Stimulated activated naive CD4-positive, alpha-beta T cell treated with Interleukin-2 at 50 U/mL for 16 hours (primary cell): ENCODE data around the gene KTN1.
A peak's percentile ranks its signal among the peaks of the same experiment; 100 is the strongest.

Source experiments
- DNase-seq: peaks from one replicate; lab custom pipeline; 2025; lab: John Stamatoyannopoulos, UW

Gene KTN1

GRCh38 chr14:55579724-55580469 is at the start of gene KTN1:
KTN1 (plus strand) TSS chr14:55580207; CDS start chr14:55612049, 31,842 bp downstream.
- DNase-seq: peak; percentile 84

- DNase-seq: no peak
These were observed 49.5 kb upstream of the KTN1 start for GRCh38 chr14:55530464-55530863.

GRCh38 chr14:55532645-55533344 is 47.2 kb upstream of the KTN1 start:
- DNase-seq: no peak

GRCh38 chr14:55533960-55534359 is 46.0 kb upstream of the KTN1 start:
- no peak for DNase-seq

GRCh38 chr14:55535516-55536203 is 44.3 kb upstream of the KTN1 start:
- no peak for DNase-seq

GRCh38 chr14:55536204-55536708 is 43.8 kb upstream of the KTN1 start:
- DNase-seq: no peak

GRCh38 chr14:55537782-55538181 is 42.2 kb upstream of the KTN1 start:
- no peak for DNase-seq

- DNase-seq: no peak
These were observed 40.0 kb upstream of the KTN1 start for GRCh38 chr14:55539975-55540374.

GRCh38 chr14:55540847-55541773 is 38.9 kb upstream of the KTN1 start:
- DNase-seq: no peak

GRCh38 chr14:55545779-55546178 is 34.2 kb upstream of the KTN1 start:
- no peak for DNase-seq

GRCh38 chr14:55546212-55546874 is 33.7 kb upstream of the KTN1 start:
- DNase-seq: no peak

GRCh38 chr14:55547650-55548315 is 32.2 kb upstream of the KTN1 start:
- no peak for DNase-seq

- no peak for DNase-seq
These were observed 26.2 kb upstream of the KTN1 start for GRCh38 chr14:55553791-55554190.

- no peak for DNase-seq
These were observed 22.9 kb upstream of the KTN1 start for GRCh38 chr14:55556929-55557623.

GRCh38 chr14:55562135-55562534 is 17.9 kb upstream of the KTN1 start:
- DNase-seq: no peak

GRCh38 chr14:55568618-55569017 is 11.4 kb upstream of the KTN1 start:
- no peak for DNase-seq

GRCh38 chr14:55571125-55571889 is 8.7 kb upstream of the KTN1 start:
- no peak for DNase-seq

- DNase-seq: no peak
These were observed 7.4 kb upstream of the KTN1 start for GRCh38 chr14:55572578-55572977.

- no peak for DNase-seq
These were observed 5.0 kb upstream of the KTN1 start for GRCh38 chr14:55574988-55575387.
